Prostate gland (tissue), 2 donors: Measurements from ENCODE around the gene CFAP46.

Source experiments
- CTCF ChIP-seq, 4 experiments: fragments of 200-600 bp in 2 of 4; fragments of 450-650 bp in 2 of 4; sonication (generic) in 2 of 4; IDR thresholded peaks; 1 replicate in 3 of 4; 2 replicates in 1 of 4; pipeline ENCODE4 v1.5.1; 2016 to 2019; ENCODE audit warnings: antibody characterized with exemption in 4 of 4, mild to moderate bottlenecking in 2 of 4, moderate library complexity in 2 of 4
- POLR2A ChIP-seq: fragments of 450-650 bp; IDR thresholded peaks from one replicate; pipeline ENCODE4 v1.6.1; 2016; ENCODE audit warnings: antibody characterized with exemption, mild to moderate bottlenecking
- POLR2AphosphoS5 ChIP-seq: sonication (generic); formaldehyde crosslinking; IDR thresholded peaks from one replicate; pipeline ENCODE4 v1.6.1; 2017; ENCODE audit warnings: antibody characterized with exemption

GRCh38 chr10:132948351-132948750 is 6.0 kb upstream of the CFAP46 start:
- TF ChIP-seq CTCF (IDR thresholded peaks at IDR 0.05) (no peak), POLR2A (no peak), POLR2AphosphoS5 (no peak)
